Colon (tissue), 2 donors: Measurements from ENCODE around the gene BBS9.
"Not testable (repeated sequence)": the region's sequence is repeated elsewhere in the genome, so short reads cannot be mapped to it uniquely, and the experiment has no call there.

Experiments used
- FAIRE-seq: peaks from 2 replicates; lab custom pipeline; 2012; peaks lifted over from hg19 to GRCh38; lab: Jason Lieb, UNC
- donor health status: control.
- donor health status: control.

BBS9 gene

DNA sequence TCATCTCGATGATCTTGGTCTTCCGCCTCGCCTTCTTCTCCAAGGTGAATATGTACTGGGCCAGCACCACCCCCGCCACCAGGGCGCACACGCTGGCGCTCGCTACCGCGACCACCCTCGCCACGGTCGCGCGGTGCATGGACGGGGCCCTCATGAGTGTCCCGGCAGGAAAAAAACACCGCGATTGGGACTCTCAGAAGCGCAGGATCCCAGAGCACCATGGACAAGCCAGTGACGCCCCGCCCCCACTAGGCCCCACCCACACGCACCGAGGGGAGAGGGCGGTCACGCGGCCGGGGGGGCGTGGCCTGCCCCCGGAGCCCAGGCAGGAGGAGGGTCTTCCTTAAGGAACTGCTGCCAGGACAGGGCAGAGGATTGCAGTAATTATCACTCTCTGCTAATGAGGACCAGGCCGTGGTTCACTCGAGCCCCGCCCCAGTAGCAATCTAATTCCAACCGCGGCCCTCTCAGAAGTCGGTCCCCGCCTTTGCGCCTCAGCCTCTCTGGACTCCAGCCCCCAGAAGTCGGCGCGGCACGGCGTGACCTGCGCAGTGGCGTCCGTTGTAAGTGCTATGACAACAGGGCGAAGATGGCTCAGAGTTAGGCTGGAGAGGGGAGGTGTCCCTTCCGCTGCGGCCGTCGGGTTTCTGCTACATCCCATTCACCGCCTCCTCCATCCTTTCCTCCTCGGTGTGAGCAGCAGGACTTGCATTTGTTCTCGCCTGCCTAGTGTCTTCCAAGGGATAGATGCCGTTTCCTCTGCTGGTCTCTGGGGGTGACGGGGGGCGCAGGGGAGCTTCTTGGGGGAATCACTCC lies at the start of gene BBS9:
Gene BBS9 (plus strand): TSS at position 575 of the 816 bp plus-strand sequence. CDS start 16,689 bp downstream, outside the sequence.
- FAIRE-seq, result no peak

DNA sequence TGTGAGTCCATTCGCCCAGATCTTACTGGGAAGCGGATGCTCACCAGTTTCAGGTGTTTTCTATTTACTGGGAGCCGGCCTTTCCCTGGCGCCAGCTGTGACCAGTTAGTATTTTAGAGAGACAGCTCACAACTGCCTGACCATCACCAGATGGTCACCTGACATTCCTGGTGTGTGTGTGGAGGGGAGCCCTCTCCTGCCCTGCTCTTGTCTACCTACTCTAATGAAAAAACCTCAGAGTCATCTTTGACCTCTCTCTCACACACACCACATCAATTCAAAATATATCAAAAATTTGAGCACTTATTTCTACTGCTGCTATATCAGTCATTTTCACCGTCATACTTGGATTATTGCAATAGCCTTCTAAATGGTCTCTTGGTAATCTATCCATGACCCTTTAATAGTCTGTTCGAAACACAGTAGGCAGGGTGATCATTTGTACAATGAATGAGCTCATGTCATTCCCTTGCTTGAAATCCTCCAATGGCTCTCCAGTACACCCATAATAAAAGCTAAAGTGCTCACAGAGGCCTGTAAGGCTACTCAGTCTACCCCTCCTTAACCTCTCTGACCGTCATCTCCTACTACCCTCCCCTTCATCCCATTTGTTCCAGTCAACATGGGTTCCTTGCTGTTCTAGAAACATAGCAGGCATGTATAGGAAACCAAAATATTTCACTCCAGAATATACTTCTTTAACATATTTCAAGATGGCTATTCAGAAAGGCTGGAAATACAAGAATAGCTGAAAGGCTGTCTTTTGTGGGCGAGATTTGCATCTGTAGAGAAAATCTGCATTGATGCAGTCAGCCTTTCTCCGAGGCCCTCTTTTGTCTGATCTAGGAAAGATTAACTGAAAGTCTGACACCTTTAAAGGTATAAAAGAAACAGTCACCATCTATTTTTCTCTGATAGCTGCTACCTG lies 49.3 kb upstream of the BBS9 start:
- FAIRE-seq, result no peak

DNA sequence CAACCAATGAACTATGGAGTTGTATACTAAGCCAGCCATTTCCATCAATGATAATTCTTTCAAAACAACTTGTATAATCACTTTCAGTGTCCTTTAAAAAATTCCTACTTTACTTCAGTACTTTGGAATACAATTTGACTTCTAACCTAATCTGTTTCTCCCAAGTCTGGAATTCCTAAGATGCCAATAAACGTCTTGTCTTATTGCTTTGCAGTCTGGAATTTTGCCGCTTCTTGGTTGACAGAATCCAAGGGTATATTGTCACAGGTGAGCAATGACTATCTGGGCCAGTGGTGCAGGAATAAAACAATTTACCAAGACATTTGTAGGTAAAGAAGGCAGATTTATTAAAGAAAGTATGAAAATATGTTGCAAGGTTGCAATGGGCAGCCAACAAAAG lies 42.0 kb upstream of the BBS9 start:
- FAIRE-seq, result no peak

DNA sequence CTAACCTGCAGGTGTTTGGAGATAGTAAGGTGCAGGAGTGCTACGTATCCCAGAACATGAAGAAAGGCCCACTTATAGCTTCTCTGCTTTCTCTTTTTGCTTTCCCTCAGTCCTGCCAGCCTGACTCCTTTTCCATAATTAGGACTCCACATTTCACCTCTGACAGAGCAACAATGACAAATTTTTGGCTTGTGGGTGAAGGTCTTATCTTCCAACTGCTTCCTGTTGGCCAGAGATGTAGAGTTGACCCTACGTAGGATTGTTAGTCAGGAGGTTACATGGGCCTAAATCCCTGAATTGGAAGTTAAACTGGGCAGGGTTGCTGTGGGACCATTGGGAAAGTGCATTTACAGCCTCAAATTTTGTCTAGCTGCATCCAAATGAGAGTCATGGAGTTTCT lies 41.5 kb upstream of the BBS9 start:
- FAIRE-seq, result no peak

DNA sequence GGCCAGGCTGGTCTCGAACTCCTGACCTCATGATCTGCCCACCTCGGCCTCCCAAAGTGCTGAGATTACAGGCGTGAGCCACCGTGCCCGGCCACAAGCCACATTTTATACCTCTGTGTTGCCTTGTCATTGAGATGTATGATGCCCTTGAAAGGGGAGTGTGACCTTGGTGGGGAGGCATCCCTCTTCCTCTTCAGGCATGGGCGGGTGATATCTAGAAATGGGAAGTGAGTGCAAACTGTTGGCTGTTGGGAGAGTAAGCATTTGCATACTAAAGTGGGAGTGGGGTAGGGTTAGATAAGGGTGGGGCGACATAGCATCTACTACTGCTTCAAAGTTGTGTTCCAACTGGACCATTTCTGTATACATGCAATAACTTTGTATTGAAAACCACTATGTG lies 40.2 kb upstream of the BBS9 start:
- FAIRE-seq, result no peak

DNA sequence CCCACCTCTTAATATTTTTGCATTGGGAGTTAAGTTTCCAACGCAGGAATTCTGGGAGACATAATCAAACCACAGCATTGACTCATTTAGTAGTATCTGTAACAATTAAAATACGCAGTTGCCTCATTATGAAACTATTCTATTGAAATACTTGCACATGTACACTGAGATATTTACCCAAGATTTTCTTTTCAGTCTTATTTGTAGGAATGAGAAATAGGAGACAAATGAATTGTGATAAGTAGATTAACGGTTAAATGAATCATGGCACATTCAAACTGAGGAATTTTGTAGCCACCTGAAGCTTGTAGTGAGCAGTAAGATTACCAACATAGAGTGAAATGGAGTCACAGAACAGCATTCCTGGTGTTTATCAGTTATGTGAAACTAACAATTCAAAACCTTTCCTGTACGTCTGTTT lies 38.2 kb upstream of the BBS9 start:
- no peak for FAIRE-seq

DNA sequence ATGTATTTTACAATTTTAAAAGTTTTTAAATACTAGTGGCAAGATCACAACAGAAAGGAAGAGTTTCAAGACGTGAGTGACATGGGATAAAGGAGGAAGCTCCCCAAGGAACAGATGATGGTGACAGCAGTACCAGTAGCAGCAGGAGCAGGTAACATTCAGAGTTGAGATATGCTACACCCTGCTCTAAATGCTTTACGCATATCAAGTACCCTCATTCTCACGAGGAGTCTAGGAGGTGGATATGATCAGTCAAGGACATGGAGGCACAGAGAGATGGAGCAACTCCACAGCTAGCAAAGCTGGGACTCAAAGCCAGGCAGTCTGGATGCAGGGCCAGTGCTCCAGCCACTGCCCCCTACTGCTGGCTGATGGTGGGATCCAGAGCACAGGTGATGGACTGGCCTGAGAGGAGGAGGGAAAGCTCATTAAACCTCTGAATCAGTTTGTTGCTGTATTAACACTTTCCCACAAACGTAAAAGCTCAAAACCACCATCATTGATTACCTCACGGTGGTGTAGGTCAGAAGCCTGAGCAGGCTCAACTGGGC lies 37.6 kb upstream of the BBS9 start:
- no peak for FAIRE-seq

DNA sequence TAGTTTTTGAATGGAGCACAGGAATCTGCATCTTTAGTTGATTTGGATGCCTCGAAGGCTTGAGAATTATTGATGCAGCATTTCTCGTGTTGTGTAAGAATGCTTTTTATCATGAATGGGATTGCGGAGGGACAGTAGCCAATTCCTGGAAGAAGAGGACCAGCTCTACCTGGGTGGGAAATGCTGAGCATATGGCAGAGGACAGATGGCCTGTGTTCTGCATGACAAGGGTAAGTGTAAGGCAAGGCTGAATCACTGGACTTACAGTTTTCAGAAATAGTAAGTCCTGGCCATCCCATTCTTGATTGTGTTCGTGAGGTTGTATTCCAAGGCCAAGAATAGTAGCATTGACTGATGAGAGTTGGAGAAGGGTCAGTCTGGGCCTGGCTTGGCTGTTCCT lies 36.1 kb upstream of the BBS9 start:
- no peak for FAIRE-seq

DNA sequence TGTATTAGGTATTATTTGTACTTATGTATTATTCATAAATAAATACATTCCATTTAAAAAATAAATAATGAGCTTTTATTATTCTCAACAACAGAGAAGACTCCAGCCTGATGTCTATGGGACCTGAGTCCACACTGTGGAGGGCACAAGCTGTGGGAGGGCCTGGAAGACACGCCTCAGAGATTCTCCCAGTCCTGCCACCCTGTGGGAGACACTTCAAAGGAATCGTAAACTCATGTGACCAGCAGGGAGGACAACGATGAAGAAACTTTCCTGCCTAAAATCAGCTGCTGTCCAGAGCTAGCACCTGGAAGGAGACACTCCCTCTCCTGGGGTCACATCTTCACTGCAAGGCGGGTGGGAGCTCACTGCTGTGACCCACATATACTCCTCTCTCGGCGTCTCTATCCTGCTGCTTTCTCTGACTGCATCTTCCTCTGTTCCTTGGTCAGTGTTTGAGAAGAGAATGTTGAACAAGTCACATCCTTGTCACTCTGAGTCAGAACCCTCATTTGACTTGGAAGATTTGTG lies 34.6 kb upstream of the BBS9 start:
- FAIRE-seq, result not testable (repeated sequence)

DNA sequence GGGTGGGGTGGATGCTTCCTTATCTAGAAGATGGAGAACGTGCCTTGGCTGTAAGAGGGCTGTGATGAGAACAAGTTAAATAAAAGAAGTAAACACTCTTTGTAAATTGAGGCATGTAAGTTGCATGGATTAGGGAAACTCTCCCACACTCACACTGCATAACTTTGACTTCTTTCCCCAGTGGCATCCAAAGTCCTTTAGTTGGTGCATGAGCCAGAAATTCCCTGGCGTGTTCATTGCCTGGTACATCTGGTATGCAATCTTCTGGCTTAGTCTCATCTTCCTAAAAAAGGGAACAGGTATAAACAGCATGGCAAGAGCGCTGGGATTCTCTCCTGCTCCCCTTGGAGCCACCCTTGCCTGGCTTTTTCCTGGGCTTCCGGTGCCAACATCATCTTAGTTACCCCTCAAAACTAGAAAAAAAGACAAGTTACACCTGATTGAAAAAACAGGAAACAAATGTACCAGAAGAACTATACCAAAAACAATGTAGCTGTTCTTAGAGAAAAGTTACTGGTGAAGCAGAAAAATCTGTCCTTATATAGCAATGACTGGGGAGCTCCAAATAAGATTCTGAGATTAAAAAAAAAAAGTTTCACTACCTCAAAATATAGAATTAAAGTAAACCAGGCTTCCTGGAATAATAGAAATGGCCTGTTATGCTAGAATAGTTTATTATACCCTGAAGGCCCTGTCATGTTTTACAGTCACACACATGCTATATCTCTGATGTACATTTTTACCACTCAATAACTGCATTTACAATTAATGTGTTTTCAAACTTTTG lies 30.0 kb upstream of the BBS9 start:
- FAIRE-seq, result no peak

DNA sequence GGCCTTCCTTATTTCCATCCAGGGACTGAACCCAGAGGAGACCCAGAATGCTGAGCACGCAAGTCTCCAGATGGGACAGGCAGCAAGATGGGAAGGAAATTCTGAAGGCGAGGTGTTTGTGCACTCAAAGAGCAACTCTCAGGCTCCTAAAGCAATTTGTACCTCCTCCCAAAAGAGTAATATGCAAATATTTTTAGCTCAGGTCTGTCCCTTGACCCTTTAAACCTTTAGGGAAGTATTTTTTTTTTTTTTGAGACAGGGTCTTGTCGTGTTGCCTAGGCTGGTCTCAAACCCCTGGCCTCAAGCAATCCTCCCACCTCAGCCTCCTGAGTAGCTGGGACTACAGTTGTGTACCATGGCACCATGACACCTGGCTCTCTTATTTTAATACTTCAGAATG lies 28.6 kb upstream of the BBS9 start:
- FAIRE-seq, result no peak

DNA sequence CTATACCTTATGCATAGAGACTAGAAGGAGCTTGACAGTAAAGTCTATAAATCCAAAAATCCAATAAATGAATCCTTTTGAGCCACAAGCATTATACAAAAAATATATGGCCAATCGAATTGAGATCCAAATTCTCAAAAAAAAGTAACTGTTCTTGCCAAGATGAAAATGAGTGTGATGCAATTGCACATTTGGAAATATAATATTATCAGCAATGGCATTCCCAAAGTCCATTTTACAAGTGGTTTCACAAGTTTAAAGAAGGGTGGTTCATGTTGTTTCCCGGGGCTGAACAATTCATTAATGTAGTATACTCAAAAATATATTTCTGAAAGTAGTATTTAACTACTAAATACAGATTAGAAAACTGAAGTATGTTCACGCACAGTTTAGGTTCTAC lies 27.5 kb upstream of the BBS9 start:
- FAIRE-seq, result no peak

DNA sequence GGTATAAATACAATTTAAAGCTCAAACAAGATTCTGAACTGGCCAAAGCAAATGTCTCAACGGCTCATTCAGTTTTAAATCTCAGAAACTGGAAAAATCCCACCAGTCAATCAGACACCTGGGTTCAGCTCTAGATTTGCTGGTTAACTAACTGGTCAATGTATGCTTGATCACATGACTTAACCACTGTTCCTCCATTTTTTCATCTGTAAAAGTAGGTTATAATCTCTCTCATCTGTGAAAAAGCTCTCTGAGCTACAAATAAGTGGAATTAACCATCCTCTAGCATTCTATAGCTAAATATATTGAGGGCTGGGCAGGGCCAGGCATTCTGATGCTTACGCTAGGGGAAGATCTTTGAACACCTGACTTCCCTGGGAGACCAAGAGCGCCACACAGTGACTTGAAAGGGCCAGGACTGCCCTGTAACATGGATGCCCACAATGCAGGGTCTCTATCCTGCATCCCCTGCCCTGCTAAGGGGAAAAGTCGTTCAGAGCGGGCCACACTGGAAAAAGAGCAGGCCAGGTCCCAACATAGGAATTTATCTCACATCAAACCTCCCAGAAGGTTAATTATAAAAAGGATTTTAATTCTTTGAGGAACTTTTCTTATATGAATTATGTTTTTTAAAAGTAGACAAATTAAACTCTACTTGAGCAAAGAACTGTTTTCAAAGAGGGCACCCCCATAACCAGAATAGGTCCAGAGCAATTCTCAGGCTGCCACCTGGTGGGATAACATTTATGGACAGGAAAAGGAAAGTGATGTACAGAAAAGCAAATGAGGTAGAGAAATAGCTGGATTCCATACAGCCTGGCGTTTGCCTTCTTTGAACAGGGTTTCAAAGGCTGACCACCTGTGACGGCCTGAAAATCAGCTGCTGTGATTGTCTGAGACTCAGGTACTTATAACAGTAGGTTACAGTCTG lies 22.0 kb upstream of the BBS9 start:
- no peak for FAIRE-seq

DNA sequence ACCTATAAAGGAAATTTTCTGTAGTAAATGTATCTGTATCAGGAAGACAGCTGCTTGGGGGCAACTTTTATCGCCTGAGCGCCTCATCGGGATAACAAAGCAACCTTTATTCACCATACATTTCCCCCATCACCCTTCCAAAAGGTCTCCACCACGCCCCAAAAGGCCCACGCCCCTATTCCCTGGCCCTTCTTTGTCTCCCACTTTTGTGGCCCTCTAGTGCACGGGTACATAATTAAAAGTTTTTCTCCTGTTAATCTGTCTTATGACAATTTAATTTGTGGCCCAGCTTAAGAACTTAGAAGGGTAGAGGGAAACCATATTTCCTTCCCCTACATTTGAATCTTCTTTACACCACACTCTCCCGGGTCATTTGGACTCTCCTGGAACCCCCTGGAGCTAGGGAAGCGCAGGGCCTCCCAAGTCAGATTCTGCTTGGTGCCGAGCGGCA lies 20.8 kb upstream of the BBS9 start:
- FAIRE-seq, result no peak

DNA sequence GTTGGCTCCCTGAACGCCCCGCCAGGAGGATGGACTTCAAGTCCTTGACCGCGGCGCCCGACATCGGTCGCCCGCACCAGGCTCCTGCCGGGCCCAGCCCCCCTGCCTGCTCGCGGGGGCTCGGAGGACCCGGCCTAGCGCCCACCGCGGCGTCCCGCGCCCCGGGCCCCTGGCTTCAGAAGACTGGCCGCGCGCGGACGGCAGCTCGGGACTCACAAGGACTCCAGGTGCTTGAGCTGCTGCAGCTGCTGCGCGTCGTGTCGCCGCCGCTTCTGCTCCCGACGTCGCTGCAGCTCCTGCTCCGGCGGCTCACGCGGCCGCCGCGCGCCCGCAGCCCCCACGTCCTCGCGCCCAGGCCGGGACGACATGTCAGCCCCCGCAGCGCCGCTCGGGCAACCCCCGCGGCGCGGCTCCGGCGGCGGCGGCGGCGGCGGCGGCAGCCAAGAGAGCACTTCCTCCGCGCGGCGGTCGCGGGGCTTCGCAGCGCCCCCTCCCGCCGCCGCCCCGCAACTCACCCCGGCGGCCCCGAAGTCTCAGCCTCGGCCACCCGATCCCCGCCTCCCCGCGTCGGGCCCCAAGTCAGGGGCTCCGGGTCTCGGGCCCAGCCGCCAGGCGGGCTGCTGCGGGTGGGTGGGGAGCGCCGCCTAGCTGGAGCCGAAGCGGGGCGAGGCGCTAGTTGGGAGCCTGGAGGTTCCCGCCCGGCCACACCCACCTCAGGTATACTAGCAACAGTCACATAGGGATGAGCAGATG lies 20.2 kb upstream of the BBS9 start, which contains the start of gene RP9:
Gene RP9 (minus strand): TSS at position 400 of the 753 bp plus-strand sequence. CDS start 32 bp downstream, at position 368.
- no peak for FAIRE-seq

DNA sequence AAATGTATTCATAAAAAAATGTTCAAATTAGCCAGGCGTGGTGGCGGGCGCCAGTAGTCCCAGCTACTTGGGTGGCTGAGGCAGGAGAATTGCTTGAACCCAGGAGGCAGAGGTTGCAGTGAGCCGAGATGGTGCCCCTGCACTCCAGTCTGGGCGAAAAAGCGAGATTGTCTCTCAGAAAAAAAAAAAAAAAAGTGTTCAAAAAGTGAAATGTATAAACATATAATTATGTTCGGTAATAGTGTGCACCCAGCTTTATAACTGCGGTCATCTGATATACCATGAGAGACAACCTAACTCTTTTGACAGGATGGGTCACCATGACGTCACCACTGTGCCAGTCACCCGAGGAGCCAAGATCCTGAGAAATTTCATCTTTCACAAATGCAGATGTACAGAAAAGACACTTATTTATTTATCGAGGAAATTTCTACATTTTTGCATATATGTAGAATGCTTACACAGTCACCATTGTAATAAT lies 19.6 kb upstream of the BBS9 start:
- no peak for FAIRE-seq

DNA sequence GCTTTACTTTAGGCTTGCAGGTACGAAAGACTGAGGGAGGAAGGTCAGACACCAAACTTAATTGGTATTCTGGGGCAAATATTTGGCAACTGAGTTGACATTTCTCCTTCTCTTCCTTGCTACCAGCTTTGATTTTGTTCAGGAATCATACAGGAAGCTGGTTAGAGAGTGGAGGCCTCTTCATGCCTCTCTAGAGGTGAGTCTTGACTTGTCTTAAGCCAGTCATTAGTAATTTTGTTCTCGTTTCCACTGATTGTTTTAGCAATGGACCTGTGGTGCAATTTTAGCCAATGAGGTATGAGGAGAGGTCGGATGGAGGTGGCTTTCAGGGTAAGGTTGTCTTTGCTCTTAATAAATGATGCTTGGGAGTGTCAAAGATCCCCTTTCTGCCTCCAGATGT lies 17.8 kb upstream of the BBS9 start:
- no peak for FAIRE-seq

DNA sequence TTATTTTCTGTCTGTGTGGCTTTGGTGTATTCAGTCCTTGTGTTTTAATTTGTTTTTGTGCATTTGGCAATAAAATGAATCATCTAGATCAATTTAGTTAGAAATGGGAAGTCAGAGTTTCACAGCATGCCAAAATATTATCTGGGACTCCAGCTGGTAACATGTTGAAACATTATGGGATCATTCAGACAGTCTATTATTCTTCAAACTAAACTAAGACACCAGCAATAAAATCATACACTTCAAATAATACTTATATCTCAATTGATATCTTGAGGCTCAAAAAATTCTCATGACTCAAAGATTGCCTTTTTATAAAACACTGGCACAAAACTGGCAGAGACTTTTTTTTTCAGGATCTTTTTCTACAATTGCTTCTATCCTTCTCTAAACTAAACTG lies 14.4 kb upstream of the BBS9 start:
- no peak for FAIRE-seq

DNA sequence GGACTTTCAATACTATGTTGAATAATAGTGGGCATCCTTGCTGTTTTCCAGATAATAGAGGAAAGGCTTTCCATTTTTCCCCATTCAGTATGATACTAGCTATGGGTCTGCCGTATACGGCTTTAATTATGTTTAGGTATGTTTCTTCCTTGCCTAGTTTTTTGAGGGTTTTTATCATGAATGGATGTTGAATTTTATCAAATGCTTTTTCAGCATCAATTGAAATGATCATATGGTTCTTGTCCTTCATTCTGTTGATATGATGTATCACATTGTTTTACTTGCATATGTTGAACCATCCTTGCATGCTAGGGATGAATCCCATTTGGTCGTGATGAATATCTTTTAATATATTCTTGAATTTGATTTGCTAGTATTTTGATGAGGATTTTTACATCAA lies 11.0 kb upstream of the BBS9 start:
- FAIRE-seq, result no peak

DNA sequence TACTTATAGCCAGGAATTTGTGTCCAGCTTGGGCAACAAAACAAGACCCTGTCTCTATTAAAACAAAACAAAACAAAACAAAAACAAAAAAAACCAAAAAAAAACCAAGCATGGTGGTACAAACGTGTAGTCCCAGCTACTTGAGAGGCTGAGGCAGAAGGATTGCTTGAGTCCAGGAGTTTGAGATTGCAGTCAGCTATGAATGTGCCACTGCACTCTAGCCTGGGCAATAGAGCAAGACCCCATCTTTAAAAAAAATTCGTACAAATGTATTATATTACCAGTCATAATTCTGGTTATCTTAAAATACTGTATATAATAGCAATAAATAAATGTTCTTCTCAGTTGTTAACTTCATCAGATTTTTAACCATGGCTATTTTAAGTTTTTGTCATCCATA lies 2.3 kb upstream of the BBS9 start:
- FAIRE-seq, result no peak
